CD4-positive, alpha-beta T cell treated with Interleukin-4 for 1 hour (primary cell): ENCODE data around the gene LIPG.

Experiments used
- DNase-seq, 2 donors: peaks; one replicate each; pipeline ENCODE4 v3.0.0-alpha.2; 2020 to 2022

The LIPG gene

GRCh38 chr18:49546719-49547273 is 15.1 kb upstream of the LIPG start:
- DNase-seq: no peak

GRCh38 chr18:49547701-49548100 is 14.2 kb upstream of the LIPG start:
- DNase-seq: no peak

- no peak for DNase-seq
Observed at GRCh38 chr18:49548229-49548636, 13.6 kb upstream of the LIPG start.

- DNase-seq: no peak
Observed at GRCh38 chr18:49550621-49551339, 11.1 kb upstream of the LIPG start.

GRCh38 chr18:49553003-49553402 is 8.9 kb upstream of the LIPG start:
- DNase-seq: no peak

DNA sequence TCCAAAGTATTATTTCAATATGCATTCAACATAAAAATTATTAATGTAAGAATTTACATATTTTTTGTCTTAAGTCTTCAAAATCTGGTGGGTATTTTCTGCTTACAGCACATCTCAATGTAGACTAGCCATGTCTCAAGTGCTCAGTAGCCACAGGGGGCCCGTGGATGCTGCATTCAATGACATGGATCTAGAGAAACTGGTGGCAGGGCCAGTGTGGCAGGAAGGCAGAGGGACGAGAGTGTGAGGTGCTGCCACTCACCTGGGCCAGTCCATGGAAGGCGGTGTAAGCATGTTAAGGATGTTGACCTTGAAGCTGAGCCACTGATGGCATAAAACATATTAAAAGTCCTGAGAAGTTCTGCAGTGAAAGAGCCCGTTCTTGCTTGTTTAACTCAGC is 6.2 kb upstream of the LIPG start:
- no peak for DNase-seq

- no peak for DNase-seq
Observed at GRCh38 chr18:49558356-49558755, 3.5 kb upstream of the LIPG start.

GRCh38 chr18:49559326-49559931 is 2.4 kb upstream of the LIPG start:
- peak in 1 of 2 donors; percentile 43 for DNase-seq

- no peak for DNase-seq
Observed at GRCh38 chr18:49560277-49560623, 1.6 kb upstream of the LIPG start.

- no peak for DNase-seq
Observed at GRCh38 chr18:49560624-49561288, 1.1 kb upstream of the LIPG start.

DNA sequence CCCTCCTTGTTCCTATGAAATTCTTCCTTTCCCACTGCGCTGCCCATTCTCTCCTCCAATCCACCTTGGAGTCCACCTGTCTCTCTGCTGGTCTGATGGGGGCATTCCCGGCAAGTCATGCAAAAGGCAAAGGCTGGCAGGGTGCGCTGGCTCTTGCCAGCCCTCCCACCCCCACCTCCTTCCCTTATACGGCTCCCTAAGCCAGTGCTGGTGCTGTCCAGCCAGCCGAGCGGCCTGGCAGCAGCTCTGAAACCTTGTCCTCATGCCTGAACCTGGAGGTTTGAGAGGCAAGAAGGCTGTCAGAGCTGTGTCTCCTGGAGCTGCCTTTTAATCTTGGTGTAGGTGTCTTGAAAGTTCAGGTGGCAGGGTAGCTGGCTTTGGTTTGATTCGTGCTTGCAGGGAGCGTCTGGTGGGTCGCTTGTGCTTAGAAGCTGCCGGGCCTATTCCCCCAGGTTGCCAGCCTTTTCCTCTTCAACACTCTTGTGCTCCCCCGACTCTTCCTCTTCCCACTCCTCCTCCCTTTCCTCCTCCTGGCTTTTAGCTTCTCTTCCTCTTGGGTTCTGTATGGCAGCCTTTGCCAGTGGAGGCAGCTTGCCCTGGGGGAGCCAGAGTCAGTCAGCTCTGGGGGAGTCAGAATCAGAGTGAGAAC is 748 bp downstream of the LIPG start:
- DNase-seq: no peak

- DNase-seq: no peak
Observed at GRCh38 chr18:49563130-49563540, 1.3 kb downstream of the LIPG start.

DNA sequence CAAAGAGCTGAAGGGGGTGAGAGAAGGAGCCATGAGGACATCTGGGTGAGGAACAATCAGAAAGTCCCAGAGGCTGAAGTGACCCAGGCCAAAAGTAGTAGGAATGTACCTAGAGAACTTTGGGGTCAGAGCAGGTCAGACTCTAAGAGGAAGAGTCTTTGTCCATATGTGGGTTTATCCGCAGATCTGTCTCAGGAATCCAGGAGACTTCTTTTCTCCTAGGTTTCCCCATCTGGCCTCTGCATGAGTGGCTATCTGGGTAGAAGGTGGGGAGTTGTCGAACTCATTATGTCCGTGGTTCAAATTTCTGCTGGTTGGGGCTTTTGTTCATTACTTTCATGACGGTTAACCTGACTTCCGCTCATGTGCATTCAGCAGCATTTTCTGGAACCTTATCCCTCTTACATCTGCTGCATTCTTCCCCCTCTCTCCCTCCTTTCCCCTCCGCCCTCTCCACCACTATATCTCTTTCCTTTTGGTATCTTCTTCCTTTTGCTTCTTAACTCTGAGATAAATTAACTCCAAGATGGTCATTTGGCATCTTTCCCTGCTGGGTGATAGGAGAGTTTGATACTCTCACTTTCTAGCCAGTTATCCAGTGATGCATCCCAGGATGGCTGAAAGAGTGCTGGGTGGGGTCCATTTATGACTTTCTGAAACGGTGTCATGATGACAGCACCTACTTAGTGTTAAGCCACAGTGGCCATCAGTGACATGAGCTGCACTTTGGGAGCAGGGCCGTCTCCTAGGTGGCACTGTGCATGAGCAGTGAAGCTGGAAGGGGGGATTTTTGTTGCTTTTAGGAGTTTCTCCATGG is 2.1 kb downstream of the LIPG start:
- no peak for DNase-seq

- no peak for DNase-seq
Observed at GRCh38 chr18:49564518-49564834, 2.6 kb downstream of the LIPG start.

GRCh38 chr18:49565101-49565500 is 3.2 kb downstream of the LIPG start:
- DNase-seq: no peak

DNA sequence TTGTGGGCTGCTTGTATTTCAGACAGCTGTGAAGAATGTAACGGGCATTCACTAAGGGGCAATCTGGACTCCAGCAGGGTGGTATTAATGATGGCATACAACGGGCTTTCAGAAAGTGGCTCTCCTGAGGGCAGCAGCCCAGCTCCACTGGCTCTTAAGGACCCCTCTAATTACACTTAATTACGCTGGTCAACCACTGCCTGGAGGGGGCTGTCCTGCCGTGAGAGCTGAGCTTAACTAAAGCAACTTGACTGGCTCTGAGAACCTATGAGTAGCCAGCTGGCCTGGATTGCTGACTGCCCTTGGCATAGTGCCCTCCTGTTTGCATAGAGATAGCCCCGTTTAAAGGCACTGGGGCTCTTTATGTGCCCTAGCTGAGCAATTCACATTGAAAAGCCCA is 3.8 kb downstream of the LIPG start:
- DNase-seq: no peak

GRCh38 chr18:49566217-49566770 is 4.4 kb downstream of the LIPG start:
- DNase-seq: no peak

- no peak for DNase-seq
Observed at GRCh38 chr18:49566985-49567384, 5.1 kb downstream of the LIPG start.

GRCh38 chr18:49569724-49570123 is 7.9 kb downstream of the LIPG start:
- no peak for DNase-seq

DNA sequence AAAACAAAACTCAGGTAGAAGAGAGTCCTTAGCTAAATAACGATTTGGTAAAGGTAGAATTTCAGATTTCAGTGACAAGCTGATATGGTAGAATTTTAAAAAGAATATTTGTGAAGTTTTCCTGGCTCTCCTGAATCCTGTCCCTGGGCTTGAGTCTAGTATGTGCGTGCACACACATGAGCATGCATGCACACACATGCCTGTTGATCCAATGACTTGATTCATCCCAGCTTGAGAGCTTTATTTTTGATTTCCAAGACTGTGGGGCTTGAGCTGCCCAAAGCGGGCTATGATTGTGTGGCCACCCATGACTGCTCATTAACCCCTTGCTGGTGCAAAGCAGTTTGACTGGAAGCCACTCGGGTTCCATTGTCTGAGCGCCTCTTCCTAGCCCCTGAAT is 9.0 kb downstream of the LIPG start:
- no peak for DNase-seq

- DNase-seq: no peak
Observed at GRCh38 chr18:49572611-49573345, 10.9 kb downstream of the LIPG start.

- no peak for DNase-seq
Observed at GRCh38 chr18:49573835-49574234, 12.0 kb downstream of the LIPG start.
